ENCODE data around the gene BATF.

BATF gene

DNA sequence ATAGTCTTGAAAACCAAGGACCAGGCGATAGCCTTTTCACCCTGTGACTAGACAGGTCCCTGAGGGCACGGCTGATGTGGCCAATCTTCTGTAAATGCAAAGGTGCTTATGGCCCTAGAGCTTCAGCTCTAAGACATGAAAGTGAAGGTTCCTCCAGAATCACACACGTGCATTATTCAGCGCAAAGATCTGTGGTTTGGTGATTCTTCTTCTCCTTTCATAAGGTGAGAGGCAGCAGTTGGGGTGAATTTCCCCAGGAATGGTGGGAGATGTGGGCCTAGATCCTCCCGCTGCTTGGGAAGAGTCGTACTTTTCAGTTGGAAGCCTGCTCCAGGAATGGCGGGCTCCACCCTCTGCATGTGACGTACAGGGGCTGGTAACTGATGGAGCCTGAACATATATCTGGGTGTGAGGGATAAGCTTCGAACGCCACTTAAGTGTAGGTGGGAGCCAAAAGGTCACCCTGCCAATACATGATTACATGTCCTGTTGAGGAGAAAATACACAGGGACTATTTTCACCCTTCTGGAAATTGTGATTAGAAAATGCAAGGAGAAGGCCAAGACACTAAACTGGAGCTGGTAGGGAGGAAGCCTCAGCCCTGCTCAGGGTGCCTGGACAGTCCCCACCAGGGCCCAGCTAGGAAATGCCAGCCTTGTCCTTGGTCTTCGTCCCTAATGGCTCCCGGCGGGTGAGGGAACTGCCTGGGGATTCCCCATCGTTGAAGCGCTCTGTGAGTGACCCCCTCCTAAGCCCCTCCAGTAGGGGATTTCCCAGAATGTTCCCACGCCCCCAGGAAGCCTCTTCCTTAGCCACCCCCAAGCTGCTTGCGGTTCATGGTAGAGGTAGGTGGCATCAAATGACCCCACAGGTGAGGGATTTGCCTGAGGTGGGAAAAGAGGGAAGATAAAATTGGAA is 17.6 kb downstream of the BATF start:
- TF ChIP-seq, protein P1, sequence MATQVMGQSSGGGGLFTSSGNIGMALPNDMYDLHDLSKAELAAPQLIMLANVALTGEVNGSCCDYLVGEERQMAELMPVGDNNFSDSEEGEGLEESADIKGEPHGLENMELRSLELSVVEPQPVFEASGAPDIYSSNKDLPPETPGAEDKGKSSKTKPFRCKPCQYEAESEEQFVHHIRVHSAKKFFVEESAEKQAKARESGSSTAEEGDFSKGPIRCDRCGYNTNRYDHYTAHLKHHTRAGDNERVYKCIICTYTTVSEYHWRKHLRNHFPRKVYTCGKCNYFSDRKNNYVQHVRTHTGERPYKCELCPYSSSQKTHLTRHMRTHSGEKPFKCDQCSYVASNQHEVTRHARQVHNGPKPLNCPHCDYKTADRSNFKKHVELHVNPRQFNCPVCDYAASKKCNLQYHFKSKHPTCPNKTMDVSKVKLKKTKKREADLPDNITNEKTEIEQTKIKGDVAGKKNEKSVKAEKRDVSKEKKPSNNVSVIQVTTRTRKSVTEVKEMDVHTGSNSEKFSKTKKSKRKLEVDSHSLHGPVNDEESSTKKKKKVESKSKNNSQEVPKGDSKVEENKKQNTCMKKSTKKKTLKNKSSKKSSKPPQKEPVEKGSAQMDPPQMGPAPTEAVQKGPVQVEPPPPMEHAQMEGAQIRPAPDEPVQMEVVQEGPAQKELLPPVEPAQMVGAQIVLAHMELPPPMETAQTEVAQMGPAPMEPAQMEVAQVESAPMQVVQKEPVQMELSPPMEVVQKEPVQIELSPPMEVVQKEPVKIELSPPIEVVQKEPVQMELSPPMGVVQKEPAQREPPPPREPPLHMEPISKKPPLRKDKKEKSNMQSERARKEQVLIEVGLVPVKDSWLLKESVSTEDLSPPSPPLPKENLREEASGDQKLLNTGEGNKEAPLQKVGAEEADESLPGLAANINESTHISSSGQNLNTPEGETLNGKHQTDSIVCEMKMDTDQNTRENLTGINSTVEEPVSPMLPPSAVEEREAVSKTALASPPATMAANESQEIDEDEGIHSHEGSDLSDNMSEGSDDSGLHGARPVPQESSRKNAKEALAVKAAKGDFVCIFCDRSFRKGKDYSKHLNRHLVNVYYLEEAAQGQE (IDR thresholded peaks at IDR 0.05; ENCODE audit: insufficient read depth in 1 of 2, low read depth in 2 of 2, low read length in 2 of 2) = no peak
- TF ChIP-seq POLR2AphosphoS5 (IDR thresholded peaks at IDR 0.05; ENCODE audit: low read depth, low read length) (no peak), FOXP2 (optimal IDR thresholded peaks at IDR 0.05; ENCODE audit: borderline replicate concordance, extremely low read depth, extremely low read length, insufficient read depth) (no peak), TAF1 (IDR thresholded peaks at IDR 0.05; ENCODE audit: borderline replicate concordance, insufficient read depth, low read length) (no peak), SIN3A (IDR thresholded peaks at IDR 0.05; ENCODE audit: borderline replicate concordance, insufficient read depth, low read length) (no peak)

DNA sequence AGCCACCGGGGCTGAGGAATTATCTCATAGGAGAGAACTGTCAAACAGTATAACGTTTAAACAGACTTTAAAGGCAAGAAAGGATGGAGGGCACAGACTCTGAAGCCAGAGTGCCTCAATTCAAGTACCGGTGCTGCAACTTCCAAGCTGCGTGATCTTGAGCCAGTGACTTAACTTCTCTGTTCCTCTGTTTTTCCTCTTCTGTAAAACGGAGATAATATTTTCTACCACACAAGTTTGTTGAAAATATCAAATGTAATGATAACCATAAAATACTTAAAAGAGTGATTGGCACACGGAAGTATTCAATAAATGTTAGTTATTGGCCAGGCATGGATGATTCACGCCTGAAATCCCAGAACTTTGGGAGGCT is 18.2 kb downstream of the BATF start:
- TF ChIP-seq TAF1 (IDR thresholded peaks at IDR 0.05; ENCODE audit: borderline replicate concordance, insufficient read depth, low read length) = no peak

- TF ChIP-seq FOXP2 (optimal IDR thresholded peaks at IDR 0.05; ENCODE audit: borderline replicate concordance, extremely low read depth, extremely low read length, insufficient read depth) (no peak), POLR2AphosphoS5 (IDR thresholded peaks at IDR 0.05; ENCODE audit: low read depth, low read length) (no peak), TAF1 (IDR thresholded peaks at IDR 0.05; ENCODE audit: borderline replicate concordance, insufficient read depth, low read length) (no peak), SIN3A (IDR thresholded peaks at IDR 0.05; ENCODE audit: borderline replicate concordance, insufficient read depth, low read length) (no peak)
- TF ChIP-seq, protein P1 (IDR thresholded peaks at IDR 0.05; ENCODE audit: insufficient read depth in 1 of 2, low read depth in 2 of 2, low read length in 2 of 2) = no peak
These were observed 20.4 kb downstream of the BATF start for GRCh38 chr14:75542588-75543091.

DNA sequence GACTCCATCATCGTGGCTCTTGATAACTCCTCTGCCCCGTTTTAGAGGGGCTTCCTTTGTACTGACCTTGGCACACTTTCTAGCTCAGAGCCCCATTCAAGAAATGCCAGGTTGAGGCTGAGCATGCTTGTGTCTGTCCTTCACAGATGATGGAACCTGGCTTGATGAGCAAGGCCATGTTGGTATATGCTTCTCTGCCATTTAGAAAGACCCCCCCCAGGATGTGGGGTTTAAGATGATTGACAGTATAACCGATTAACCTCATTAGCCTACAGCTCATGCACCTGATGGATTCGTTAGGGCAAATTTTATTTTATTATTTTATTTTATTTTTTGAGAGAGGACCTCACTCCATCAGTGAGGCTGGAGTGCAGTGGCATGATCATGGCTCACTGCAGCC is 21.0 kb downstream of the BATF start:
- TF ChIP-seq POLR2AphosphoS5 (IDR thresholded peaks at IDR 0.05; ENCODE audit: low read depth, low read length) (no peak), TAF1 (IDR thresholded peaks at IDR 0.05; ENCODE audit: borderline replicate concordance, insufficient read depth, low read length) (no peak), SIN3A (IDR thresholded peaks at IDR 0.05; ENCODE audit: borderline replicate concordance, insufficient read depth, low read length) (no peak), FOXP2 (optimal IDR thresholded peaks at IDR 0.05; ENCODE audit: borderline replicate concordance, extremely low read depth, extremely low read length, insufficient read depth) (no peak)
- TF ChIP-seq, protein P1 (IDR thresholded peaks at IDR 0.05; ENCODE audit: insufficient read depth in 1 of 2, low read depth in 2 of 2, low read length in 2 of 2) = no peak

GRCh38 chr14:75543786-75544185 is 21.5 kb downstream of the BATF start:
- TF ChIP-seq POLR2AphosphoS5 (IDR thresholded peaks at IDR 0.05; ENCODE audit: low read depth, low read length) (no peak), TAF1 (IDR thresholded peaks at IDR 0.05; ENCODE audit: borderline replicate concordance, insufficient read depth, low read length) (no peak), SIN3A (IDR thresholded peaks at IDR 0.05; ENCODE audit: borderline replicate concordance, insufficient read depth, low read length) (no peak), FOXP2 (optimal IDR thresholded peaks at IDR 0.05; ENCODE audit: borderline replicate concordance, extremely low read depth, extremely low read length, insufficient read depth) (no peak)
- TF ChIP-seq, protein P1 (IDR thresholded peaks at IDR 0.05; ENCODE audit: insufficient read depth in 1 of 2, low read depth in 2 of 2, low read length in 2 of 2) = no peak

Data from PFSK-1 (cell line).